GM12878 (cell line): ENCODE results near the gene TMEM50B. TPM values are rescaled to one million over a fixed set of nuclear protein-coding genes. Genes with fewer than 3 reads are reported as not detected.

Experiments used
- ATAC-seq: fragments of 200-7000 bp; cut with Tn5 transposase; 3 replicates; pipeline ENCODE4 v1.9.1; 2020; ENCODE audit warnings: mild to moderate bottlenecking, moderate library complexity
- BruUV-seq: library from RNA; stranded (reverse); fragments of 400-500 nt; replicated peaks from 2 replicates; lab custom pipeline; 2021; lab: Mats Ljungman, UMichigan
- CTCF ChIA-PET: fragments of 300-600 bp; sonication (Branson Sonifier 250); formaldehyde crosslinking; extraction: SDS; loops from one replicate; lab custom pipeline; 2021; ENCODE audit warnings: inconsistent platforms; lab: Yijun Ruan, JAX
- POLR2A ChIA-PET: fragments of 350-600 bp; formaldehyde crosslinking; extraction: SDS; loops from one replicate; lab custom pipeline; 2021; ENCODE audit warnings: inconsistent platforms; lab: Charles Lee
- RAD21 ChIA-PET: fragments of 300-600 bp; sonication (Branson Sonifier 250); formaldehyde crosslinking; loops from one replicate; lab custom pipeline; 2023; ENCODE audit warnings: antibody characterized with exemption; ENCODE audit not compliant: unreplicated experiment; lab: Charles Lee
- SMC1A ChIA-PET: fragments of 300-600 bp; sonication (Branson Sonifier 250); formaldehyde crosslinking; loops from one replicate; lab custom pipeline; 2023; ENCODE audit not compliant: unreplicated experiment, uncharacterized antibody; lab: Charles Lee
- DNase-seq: peaks from one replicate; pipeline ENCODE4 v3.0.0-alpha.2; 2011; ENCODE audit warnings: low read depth, low spot score
- FAIRE-seq: peaks from 3 replicates; lab custom pipeline; 2011; peaks lifted over from hg19 to GRCh38; lab: Jason Lieb, UNC
- H2AFZ ChIP-seq: 2 replicates; pipeline ENCODE4 v1.6.0; 2011; ENCODE audit warnings: low read depth, low read length, control low read depth; ENCODE audit not compliant: control insufficient read depth
- H3K27ac ChIP-seq: 2 replicates; pipeline ENCODE4 v1.5.1; 2011; ENCODE audit warnings: control low read depth; ENCODE audit not compliant: control insufficient read depth, insufficient read depth
- H3K27me3 ChIP-seq, 2 experiments: replicated peaks in 1 of 2; 2 replicates each; pipeline versions ENCODE4 v1.6.0 to v1.6.1; 2011; ENCODE audit warnings: low read length in 1 of 2; ENCODE audit not compliant: control insufficient read depth in 2 of 2, insufficient read depth in 2 of 2
- H3K36me3 ChIP-seq, 2 experiments: 2 replicates each; pipeline ENCODE4 v1.5.1; 2011; ENCODE audit warnings: low read length in 1 of 2; ENCODE audit not compliant: control insufficient read depth in 2 of 2, insufficient read depth in 2 of 2
- H3K4me1 ChIP-seq: 2 replicates; pipeline ENCODE4 v1.6.1; 2011; ENCODE audit warnings: mild to moderate bottlenecking, low read length, moderate library complexity, mixed read lengths; ENCODE audit not compliant: control insufficient read depth, insufficient read depth
- H3K4me2 ChIP-seq: 2 replicates; pipeline ENCODE4 v1.6.0; 2011; ENCODE audit warnings: control low read depth; ENCODE audit not compliant: control insufficient read depth, insufficient read depth
- H3K4me3 ChIP-seq: fragments of 200-600 bp; sonication (generic); 2 replicates; pipeline ENCODE4 v1.5.1; 2016
- H3K79me2 ChIP-seq: 2 replicates; pipeline ENCODE4 v1.6.0; 2011; ENCODE audit warnings: low read length; ENCODE audit not compliant: control insufficient read depth, insufficient read depth
- H3K9ac ChIP-seq: 2 replicates; pipeline ENCODE4 v1.8.0; 2011; ENCODE audit warnings: low read length, control low read depth, mixed read lengths; ENCODE audit not compliant: control insufficient read depth, insufficient read depth
- H3K9me3 ChIP-seq: replicated peaks from 3 replicates; pipeline ENCODE4 v1.5.1; 2011; ENCODE audit warnings: mild to moderate bottlenecking, low read length; ENCODE audit not compliant: control insufficient read depth, insufficient read depth
- H4K20me1 ChIP-seq: 2 replicates; pipeline ENCODE4 v1.6.0; 2011; ENCODE audit not compliant: control insufficient read depth, insufficient read depth
- ATF3 ChIP-seq: IDR thresholded peaks from 2 replicates; pipeline ENCODE4 v1.6.1; 2011; ENCODE audit warnings: low read depth, mild to moderate bottlenecking, low read length, moderate library complexity, borderline replicate concordance; ENCODE audit errors: extremely low read depth
- BCL11A ChIP-seq: IDR thresholded peaks from 2 replicates; pipeline ENCODE4 v1.6.1; 2011; ENCODE audit warnings: low read depth, low read length
- CEBPB ChIP-seq, 2 experiments: fragments of 150-350 bp in 1 of 2; IDR thresholded peaks; 2 replicates each; pipeline ENCODE4 v1.6.1; 2012 to 2014; ENCODE audit warnings: low read depth in 2 of 2, low read length in 2 of 2, borderline replicate concordance in 1 of 2, inconsistent platforms in 1 of 2
- EP300 ChIP-seq, 2 experiments: fragments of 150-350 bp in 1 of 2; IDR thresholded peaks; 2 replicates each; pipeline ENCODE4 v1.6.1; 2011 to 2012; ENCODE audit warnings: low read depth in 2 of 2, low read length in 2 of 2, borderline replicate concordance in 1 of 2, improper control_type of control experiment in 1 of 2, inconsistent platforms in 1 of 2; ENCODE audit not compliant: control insufficient read depth in 1 of 2
- MTA3 ChIP-seq: IDR thresholded peaks from 2 replicates; pipeline ENCODE4 v1.6.1; 2012; ENCODE audit warnings: low read length, inconsistent platforms, borderline replicate concordance
- NBN ChIP-seq: fragments of 450-650 bp; IDR thresholded peaks from 2 replicates; pipeline ENCODE4 v1.6.1; 2016
- NFYA ChIP-seq: IDR thresholded peaks from 2 replicates; pipeline ENCODE4 v1.6.1; 2011; ENCODE audit warnings: low read depth, mild to moderate bottlenecking, low read length, improper control_type of control experiment, borderline replicate concordance
- NR2C1 ChIP-seq: fragments of 450-650 bp; IDR thresholded peaks from 2 replicates; pipeline ENCODE4 v1.6.1; 2017; ENCODE audit warnings: antibody characterized with exemption, mild to moderate bottlenecking, moderate library complexity
- PAX5 ChIP-seq: IDR thresholded peaks from 2 replicates; pipeline ENCODE4 v1.6.1; 2011; ENCODE audit warnings: low read depth, low read length, borderline replicate concordance
- PAX8 ChIP-seq: fragments of 450-650 bp; IDR thresholded peaks from 2 replicates; pipeline ENCODE4 v1.6.1; 2017; ENCODE audit warnings: mild to moderate bottlenecking, moderate library complexity
- RCOR1 ChIP-seq: conservative IDR thresholded peaks from 2 replicates; pipeline ENCODE4 v1.6.1; 2012; ENCODE audit warnings: low read depth, low read length, improper control_type of control experiment
- SIN3A ChIP-seq: IDR thresholded peaks from 2 replicates; pipeline ENCODE4 v1.6.1; 2012; ENCODE audit warnings: low read depth, low read length, improper control_type of control experiment
- STAT3 ChIP-seq: IDR thresholded peaks from 2 replicates; pipeline ENCODE4 v1.6.1; 2011; ENCODE audit warnings: low read depth, low read length, improper control_type of control experiment
- SUZ12 ChIP-seq: fragments of 200-600 bp; sonication (generic); IDR thresholded peaks from one replicate; pipeline ENCODE4 v1.6.1; 2018; ENCODE audit warnings: antibody characterized with exemption, mild to moderate bottlenecking; ENCODE audit not compliant: unreplicated experiment
- TCF3 ChIP-seq: IDR thresholded peaks from 2 replicates; pipeline ENCODE4 v1.6.1; 2012; ENCODE audit warnings: low read depth, mild to moderate bottlenecking, low read length, borderline replicate concordance; ENCODE audit not compliant: insufficient read depth
- ZNF384 ChIP-seq: IDR thresholded peaks from 2 replicates; pipeline ENCODE4 v1.6.1; 2012; ENCODE audit warnings: low read depth, mild to moderate bottlenecking, low read length, improper control_type of control experiment, borderline replicate concordance
- ZNF622 ChIP-seq: fragments of 450-650 bp; IDR thresholded peaks from 2 replicates; pipeline ENCODE4 v1.6.1; 2017; ENCODE audit warnings: mild to moderate bottlenecking, inconsistent platforms
- WGBS: methylation state at CpG from one replicate; pipeline ENCODE4 v1.1.6; 2016; ENCODE audit warnings: low lambda C conversion rate; ENCODE audit not compliant: insufficient replicate concordance, insufficient coverage; ENCODE audit errors: missing lambda C conversion rate; 5-methylcytosine and 5-hydroxymethylcytosine counted together
- in situ Hi-C: fragments of 300-500 bp; cut with MboI; formaldehyde crosslinking; loops from 9 replicates; pipeline ENCODE4 v1.14.3; 2018; ENCODE audit warnings: mixed read lengths
- intact Hi-C: fragments of 100-400 bp; cut with micrococcal nuclease; formaldehyde crosslinking; loops from one replicate; pipeline ENCODE4 v1.14.2; 2022; ENCODE audit not compliant: unreplicated experiment
- polyA plus RNA-seq, 11 experiments: library from polyadenylated mRNA; depleted of rRNA in 4 of 11; unstranded in 6 of 11; stranded (reverse) in 5 of 11; fragments of >200 nt; fragmentation: Nextera tagmentation in 4 of 11; fragmentation: Illumina TruSeq in 1 of 11; extraction: Ambion mirVana in 4 of 11; extraction: Trizol in 1 of 11; gene quantifications; 1 replicate in 1 of 11; 2 replicates in 10 of 11; pipeline versions ENCODE4 v1.2.1 to v1.2.3, GENCODE V29; 2011 to 2016; ENCODE audit warnings: inconsistent platforms in 2 of 11, missing spikeins in 2 of 11, low read depth in 1 of 11
- total RNA-seq, 4 experiments: library from RNA; depleted of rRNA in 3 of 4; stranded (reverse); fragments of >200 nt in 3 of 4; fragmentation: Illumina TruSeq in 1 of 4; extraction: Trizol in 1 of 4; gene quantifications; 2 replicates each; pipeline versions ENCODE4 v1.2.1 to v1.2.3, GENCODE V29; 2013 to 2021
- TF ChIP-seq, protein P1 (sequence below): IDR thresholded peaks from 2 replicates; pipeline ENCODE4 v1.6.1; 2012; ENCODE audit warnings: low read depth, low read length, improper control_type of control experiment
- TF ChIP-seq, protein P2 (sequence below): fragments of 450-650 bp; IDR thresholded peaks from 2 replicates; pipeline ENCODE4 v1.6.1; 2017; ENCODE audit warnings: mild to moderate bottlenecking
- TF ChIP-seq, protein P3 (sequence below): IDR thresholded peaks from 2 replicates; pipeline ENCODE4 v1.6.1; 2012; ENCODE audit warnings: low read depth, low read length, improper control_type of control experiment

The TMEM50B gene
- total and polyA plus RNA-seq, 10 of the 15 experiments (the other 5 are each of a cell fraction or from before 2014, with no cell fraction given): 12.1 to 42.1 (median 18.2) TPM

DNA sequence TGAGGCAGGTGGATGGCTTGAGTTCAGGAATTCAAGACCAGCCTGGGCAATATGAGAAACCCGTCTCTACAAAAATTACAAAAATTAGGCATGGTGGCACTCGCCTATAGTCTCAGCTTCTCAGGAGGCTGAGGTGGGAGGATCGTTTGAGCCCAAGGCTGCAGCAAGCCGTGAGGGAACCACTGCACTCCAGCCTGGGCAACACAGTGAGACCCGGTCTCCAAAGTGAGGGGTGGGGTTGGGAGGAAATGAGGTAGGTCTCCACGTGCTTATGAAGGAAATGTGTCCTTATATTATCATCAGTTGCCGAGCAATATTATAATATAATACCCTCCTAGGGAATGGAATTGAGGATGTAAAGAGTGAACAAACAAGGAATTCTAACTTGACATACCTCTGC lies 2.7 kb downstream of the TMEM50B start (continued):
- TF ChIP-seq, protein P1, sequence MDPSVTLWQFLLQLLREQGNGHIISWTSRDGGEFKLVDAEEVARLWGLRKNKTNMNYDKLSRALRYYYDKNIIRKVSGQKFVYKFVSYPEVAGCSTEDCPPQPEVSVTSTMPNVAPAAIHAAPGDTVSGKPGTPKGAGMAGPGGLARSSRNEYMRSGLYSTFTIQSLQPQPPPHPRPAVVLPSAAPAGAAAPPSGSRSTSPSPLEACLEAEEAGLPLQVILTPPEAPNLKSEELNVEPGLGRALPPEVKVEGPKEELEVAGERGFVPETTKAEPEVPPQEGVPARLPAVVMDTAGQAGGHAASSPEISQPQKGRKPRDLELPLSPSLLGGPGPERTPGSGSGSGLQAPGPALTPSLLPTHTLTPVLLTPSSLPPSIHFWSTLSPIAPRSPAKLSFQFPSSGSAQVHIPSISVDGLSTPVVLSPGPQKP: no peak

GRCh38 chr21:33473344-33473743 lies 6.4 kb downstream of the TMEM50B start:
- peaks cover 10% of the 10 kb centered on the region for H3K79me2 ChIP-seq
- no peak overlapping the region for H2AFZ ChIP-seq
- RAD21 ChIA-PET: interaction anchor here (0.7 to 1.0 kb wide), 2 partner anchors 17 to 28 kb away, joined by 3 read pairs; no protein-coding TSS in a partner anchor
- SMC1A ChIA-PET: no interaction called here
- no peak overlapping the region for H3K4me3 ChIP-seq
- no TSS peak for BruUV-seq
- no peak for DNase-seq
- no peak overlapping the region for H3K27ac ChIP-seq
- WGBS: 67% methylated on average over 2 of the region's 3 CpGs
- H3K36me3 ChIP-seq: no peaks in the 10 kb centered on the region
- CTCF ChIA-PET: interaction anchor here (0.6 kb wide), 1 partner anchor 93 kb away, joined by 3 read pairs; no protein-coding TSS in a partner anchor
- no peak overlapping the region for H3K4me2 ChIP-seq
- FAIRE-seq: no peak
- intact Hi-C loops: no loop called here
- H3K27me3 ChIP-seq: no peaks in the 10 kb centered on the region
- peaks cover 5% of the 10 kb centered on the region; the same call in 2 of the 3 replicates for H3K9me3 ChIP-seq
- TF ChIP-seq, protein P2, sequence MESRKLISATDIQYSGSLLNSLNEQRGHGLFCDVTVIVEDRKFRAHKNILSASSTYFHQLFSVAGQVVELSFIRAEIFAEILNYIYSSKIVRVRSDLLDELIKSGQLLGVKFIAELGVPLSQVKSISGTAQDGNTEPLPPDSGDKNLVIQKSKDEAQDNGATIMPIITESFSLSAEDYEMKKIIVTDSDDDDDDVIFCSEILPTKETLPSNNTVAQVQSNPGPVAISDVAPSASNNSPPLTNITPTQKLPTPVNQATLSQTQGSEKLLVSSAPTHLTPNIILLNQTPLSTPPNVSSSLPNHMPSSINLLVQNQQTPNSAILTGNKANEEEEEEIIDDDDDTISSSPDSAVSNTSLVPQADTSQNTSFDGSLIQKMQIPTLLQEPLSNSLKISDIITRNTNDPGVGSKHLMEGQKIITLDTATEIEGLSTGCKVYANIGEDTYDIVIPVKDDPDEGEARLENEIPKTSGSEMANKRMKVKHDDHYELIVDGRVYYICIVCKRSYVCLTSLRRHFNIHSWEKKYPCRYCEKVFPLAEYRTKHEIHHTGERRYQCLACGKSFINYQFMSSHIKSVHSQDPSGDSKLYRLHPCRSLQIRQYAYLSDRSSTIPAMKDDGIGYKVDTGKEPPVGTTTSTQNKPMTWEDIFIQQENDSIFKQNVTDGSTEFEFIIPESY: no peak
- TF ChIP-seq ZNF622 (no peak), PAX8 (no peak), TCF3 (no peak), CEBPB (IDR thresholded peaks at IDR 0.05; ENCODE audit: borderline replicate concordance in 1 of 2, low read depth in 2 of 2, low read length in 2 of 2) (no peak), EP300 (IDR thresholded peaks at IDR 0.05; ENCODE audit: borderline replicate concordance in 1 of 2, control insufficient read depth in 1 of 2, low read depth in 2 of 2, low read length in 2 of 2) (no peak), ZNF384 (no peak), NR2C1 (no peak), SIN3A (no peak), MTA3 (no peak), ATF3 (no peak), NBN (no peak), SUZ12 (no peak), PAX5 (no peak), NFYA (no peak), STAT3 (no peak), BCL11A (no peak), RCOR1 (no peak)
- TF ChIP-seq, protein P3, sequence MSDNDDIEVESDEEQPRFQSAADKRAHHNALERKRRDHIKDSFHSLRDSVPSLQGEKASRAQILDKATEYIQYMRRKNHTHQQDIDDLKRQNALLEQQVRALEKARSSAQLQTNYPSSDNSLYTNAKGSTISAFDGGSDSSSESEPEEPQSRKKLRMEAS: no peak
- POLR2A ChIA-PET: interaction anchor here (0.6 kb wide), 2 partner anchors 735 to 1070 kb away, joined by 4 read pairs; no protein-coding TSS in a partner anchor
- ATAC-seq: no peak
- no peaks in the 10 kb centered on the region for H3K4me1 ChIP-seq
- H3K9ac ChIP-seq: no peak overlapping the region
- in situ Hi-C loops: no loop called here
- no peaks in the 10 kb centered on the region for H4K20me1 ChIP-seq
